ENCODE measurements around the gene MUC13. TPM values are rescaled to one million over a fixed set of nuclear protein-coding genes. Genes with fewer than 3 reads are reported as not detected.
"Not testable (repeated sequence)": the region's sequence is repeated elsewhere in the genome, so short reads cannot be mapped to it uniquely, and the experiment has no call there.

Gene MUC13
- total RNA-seq, 1 donor from 2014 or later, result not detected

DNA sequence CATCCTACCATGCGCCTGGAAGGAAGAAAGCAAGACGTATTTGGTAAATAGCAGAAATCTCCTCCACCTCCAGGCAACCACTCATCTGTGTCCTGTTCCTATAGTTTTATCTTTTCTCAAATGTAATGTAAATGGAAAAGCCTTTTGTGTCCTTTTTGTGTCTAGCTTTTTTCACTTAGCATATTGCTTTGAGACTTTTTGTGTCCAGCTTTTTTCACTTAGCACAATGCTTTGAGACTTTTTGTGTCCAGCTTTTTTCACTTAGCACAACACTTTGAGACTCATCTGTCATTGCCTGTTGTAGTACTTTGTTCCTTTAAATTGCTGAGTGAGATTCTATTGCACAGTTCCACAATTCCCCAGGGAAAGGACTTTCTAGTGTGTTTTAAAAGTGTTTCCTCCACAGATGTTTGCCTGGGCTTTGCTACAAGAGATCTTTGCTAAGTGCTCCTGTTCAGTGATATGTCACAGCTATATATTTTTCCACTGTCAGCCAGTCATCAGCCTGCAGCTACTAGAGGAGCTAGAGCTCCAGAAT, 27.9 kb upstream of the MUC13 start:
- H3K27me3 Mint-ChIP-seq, result peaks cover 6% of the 10 kb centered on the region
- POLR2A ChIA-PET, result no interaction called here
- peaks cover 5% of the 10 kb centered on the region for H3K4me1 Mint-ChIP-seq
- TF ChIP-seq, protein P1, sequence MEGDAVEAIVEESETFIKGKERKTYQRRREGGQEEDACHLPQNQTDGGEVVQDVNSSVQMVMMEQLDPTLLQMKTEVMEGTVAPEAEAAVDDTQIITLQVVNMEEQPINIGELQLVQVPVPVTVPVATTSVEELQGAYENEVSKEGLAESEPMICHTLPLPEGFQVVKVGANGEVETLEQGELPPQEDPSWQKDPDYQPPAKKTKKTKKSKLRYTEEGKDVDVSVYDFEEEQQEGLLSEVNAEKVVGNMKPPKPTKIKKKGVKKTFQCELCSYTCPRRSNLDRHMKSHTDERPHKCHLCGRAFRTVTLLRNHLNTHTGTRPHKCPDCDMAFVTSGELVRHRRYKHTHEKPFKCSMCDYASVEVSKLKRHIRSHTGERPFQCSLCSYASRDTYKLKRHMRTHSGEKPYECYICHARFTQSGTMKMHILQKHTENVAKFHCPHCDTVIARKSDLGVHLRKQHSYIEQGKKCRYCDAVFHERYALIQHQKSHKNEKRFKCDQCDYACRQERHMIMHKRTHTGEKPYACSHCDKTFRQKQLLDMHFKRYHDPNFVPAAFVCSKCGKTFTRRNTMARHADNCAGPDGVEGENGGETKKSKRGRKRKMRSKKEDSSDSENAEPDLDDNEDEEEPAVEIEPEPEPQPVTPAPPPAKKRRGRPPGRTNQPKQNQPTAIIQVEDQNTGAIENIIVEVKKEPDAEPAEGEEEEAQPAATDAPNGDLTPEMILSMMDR (IDR thresholded peaks at IDR 0.05), result no peak
- intact Hi-C loops (cut with micrococcal nuclease), result no loop called here
- H3K36me3 Mint-ChIP-seq (ENCODE audit: low read depth), result no peaks in the 10 kb centered on the region
- ATAC-seq (ENCODE audit: low read depth) (no peak), DNase-seq (no peak)
- H3K9me3 Mint-ChIP-seq, result no peaks in the 10 kb centered on the region
- no peak overlapping the region for H3K27ac Mint-ChIP-seq
- H3K4me3 Mint-ChIP-seq, result no peak overlapping the region
- CTCF ChIA-PET, result no interaction called here

GRCh38 chr3:124960698-124961097, 26.1 kb upstream of the MUC13 start:
- TF ChIP-seq, protein P1 (IDR thresholded peaks at IDR 0.05), result no peak
- peaks cover 9% of the 10 kb centered on the region for H3K27me3 Mint-ChIP-seq
- H3K27ac Mint-ChIP-seq, result no peak overlapping the region
- intact Hi-C loops (cut with micrococcal nuclease), result no loop called here
- CTCF ChIA-PET, result no interaction called here
- POLR2A ChIA-PET, result no interaction called here
- no peaks in the 10 kb centered on the region for H3K9me3 Mint-ChIP-seq
- DNase-seq (no peak), ATAC-seq (ENCODE audit: low read depth) (no peak)
- no peak overlapping the region for H3K4me3 Mint-ChIP-seq
- no peaks in the 10 kb centered on the region for H3K36me3 Mint-ChIP-seq (ENCODE audit: low read depth)
- H3K4me1 Mint-ChIP-seq, result peaks cover 5% of the 10 kb centered on the region

GRCh38 chr3:124960105-124960504, 25.6 kb upstream of the MUC13 start:
- Mint-ChIP-seq H3K4me1 (peaks cover 5% of the 10 kb centered on the region), H3K27me3 (peaks cover 9% of the 10 kb centered on the region), H3K4me3 (no peak overlapping the region), H3K36me3 (ENCODE audit: low read depth) (no peaks in the 10 kb centered on the region), H3K9me3 (no peaks in the 10 kb centered on the region), H3K27ac (no peak overlapping the region)
- intact Hi-C loops (cut with micrococcal nuclease), result no loop called here
- ChIA-PET POLR2A (no interaction called here), CTCF (no interaction called here)
- DNase-seq (no peak), ATAC-seq (ENCODE audit: low read depth) (no peak)
- TF ChIP-seq, protein P1 (IDR thresholded peaks at IDR 0.05), result no peak

DNA sequence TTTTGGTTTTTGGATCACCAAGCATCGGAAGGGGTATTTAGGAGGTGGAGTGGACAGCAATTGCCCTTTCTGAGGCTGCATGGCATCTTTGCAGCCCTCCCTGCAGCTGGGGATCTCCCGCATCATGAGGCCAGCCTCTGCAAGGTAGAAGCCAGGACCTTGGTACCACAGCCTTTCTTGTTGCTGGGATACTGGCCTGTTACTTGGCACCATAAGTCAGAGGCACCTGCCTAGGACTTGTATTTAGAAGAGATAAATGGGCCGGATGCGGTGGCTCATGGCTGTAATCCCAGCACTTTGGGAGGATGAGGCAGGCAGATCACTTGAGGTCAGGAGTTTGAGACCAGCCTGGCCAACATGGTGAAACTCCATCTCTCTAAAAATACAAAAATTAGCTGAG, 23.4 kb upstream of the MUC13 start:
- intact Hi-C loops (cut with micrococcal nuclease); H3K36me3 Mint-ChIP-seq (ENCODE audit: low read depth); H3K9me3 Mint-ChIP-seq; CTCF ChIA-PET; H3K4me1 Mint-ChIP-seq; H3K4me3 Mint-ChIP-seq; ATAC-seq (ENCODE audit: low read depth); H3K27me3 Mint-ChIP-seq; DNase-seq; H3K27ac Mint-ChIP-seq; POLR2A ChIA-PET: not testable (repeated sequence)

GRCh38 chr3:124952282-124952855, 17.8 kb upstream of the MUC13 start:
- DNase-seq (no peak), ATAC-seq (ENCODE audit: low read depth) (no peak)
- intact Hi-C loops (cut with micrococcal nuclease), result no loop called here
- H3K9me3 Mint-ChIP-seq, result no peaks in the 10 kb centered on the region
- POLR2A ChIA-PET, result no interaction called here
- no peak overlapping the region for H3K4me3 Mint-ChIP-seq
- H3K27me3 Mint-ChIP-seq, result peaks cover 3% of the 10 kb centered on the region
- CTCF ChIA-PET, result no interaction called here
- no peak overlapping the region for H3K27ac Mint-ChIP-seq
- TF ChIP-seq, protein P1 (IDR thresholded peaks at IDR 0.05), result no peak
- H3K36me3 Mint-ChIP-seq (ENCODE audit: low read depth), result no peaks in the 10 kb centered on the region
- no peaks in the 10 kb centered on the region for H3K4me1 Mint-ChIP-seq

All from activated B cell treated with CpG ODN at 0.5 μM for 24 hours (primary cell).